Suprapubic skin (tissue), 4 donors: ENCODE results near the gene TANC1. TPM values are rescaled to one million over a fixed set of nuclear protein-coding genes. Genes with fewer than 3 reads are reported as not detected.

Source experiments
- DNase-seq, 2 donors: peaks; one replicate each; pipeline ENCODE4 v3.0.0-alpha.2; 2019; ENCODE audit warnings: low spot score in 2 of 2
- H3K27ac ChIP-seq: fragments of 200-600 bp; sonication (generic); one replicate; pipeline ENCODE4 v1.5.1; 2019
- H3K27me3 ChIP-seq: fragments of 200-600 bp; sonication (generic); one replicate; pipeline ENCODE4 v1.5.1; 2019
- H3K36me3 ChIP-seq: fragments of 200-600 bp; sonication (generic); one replicate; pipeline ENCODE4 v1.5.1; 2019
- H3K4me1 ChIP-seq: fragments of 200-600 bp; sonication (generic); one replicate; pipeline ENCODE4 v1.5.1; 2019
- H3K4me3 ChIP-seq: fragments of 200-600 bp; sonication (generic); one replicate; pipeline ENCODE4 v1.5.1; 2019; ENCODE audit warnings: mild to moderate bottlenecking
- H3K9me3 ChIP-seq: fragments of 200-600 bp; sonication (generic); one replicate; pipeline ENCODE4 v1.5.1; 2019
- CTCF ChIP-seq, 2 donors: fragments of 200-600 bp in 1 of 2; fragments of 450-650 bp in 1 of 2; sonication (generic) in 1 of 2; IDR thresholded peaks; one replicate each; pipeline ENCODE4 v1.5.1; 2016 to 2019; ENCODE audit warnings: antibody characterized with exemption in 2 of 2, mild to moderate bottlenecking in 1 of 2, moderate library complexity in 1 of 2
- EP300 ChIP-seq: sonication (generic); formaldehyde crosslinking; IDR thresholded peaks from one replicate; pipeline ENCODE4 v1.6.1; 2017; ENCODE audit warnings: antibody characterized with exemption
- POLR2A ChIP-seq, 2 donors: fragments of 450-650 bp; IDR thresholded peaks; one replicate each; pipeline ENCODE4 v1.6.1; 2017; ENCODE audit warnings: antibody characterized with exemption in 2 of 2, mild to moderate bottlenecking in 2 of 2, moderate library complexity in 2 of 2
- POLR2AphosphoS5 ChIP-seq, 3 donors: sonication (generic); formaldehyde crosslinking; IDR thresholded peaks; one replicate each; pipeline ENCODE4 v1.6.1; 2017; ENCODE audit warnings: antibody characterized with exemption in 3 of 3
- WGBS: methylation state at CpG from one replicate; pipeline ENCODE4 v1.1.5; 2018; 5-methylcytosine and 5-hydroxymethylcytosine counted together
- total RNA-seq, 4 donors: library from RNA; depleted of rRNA; stranded (reverse); fragments of >200 nt; gene quantifications; one replicate each; pipeline ENCODE4 v1.1.0, GENCODE V29; 2016

The TANC1 gene
- total RNA-seq, 4 donors from 2014 or later: 57.6 to 260 (median 88.3) TPM

- Histone ChIP-seq H3K27ac (no peak overlapping the region), H3K4me3 (no peak overlapping the region), H3K4me1 (peaks cover 38% of the 10 kb centered on the region), H3K9me3 (no peaks in the 10 kb centered on the region), H3K27me3 (no peaks in the 10 kb centered on the region), H3K36me3 (no peaks in the 10 kb centered on the region)
- no peak for DNase-seq
- 40% methylated on average over 5 of the region's 5 CpGs for WGBS
- TF ChIP-seq CTCF (IDR thresholded peaks at IDR 0.05) (no peak), POLR2A (IDR thresholded peaks at IDR 0.05) (no peak), EP300 (no peak), POLR2AphosphoS5 (IDR thresholded peaks at IDR 0.05) (no peak)
Measured at GRCh38 chr2:159051661-159052060, 83.2 kb downstream of the TANC1 start.

GRCh38 chr2:159052157-159052601 is 83.7 kb downstream of the TANC1 start:
- Histone ChIP-seq H3K4me1 (peaks cover 32% of the 10 kb centered on the region), H3K4me3 (no peak overlapping the region), H3K27ac (no peak overlapping the region), H3K9me3 (no peaks in the 10 kb centered on the region), H3K36me3 (no peaks in the 10 kb centered on the region), H3K27me3 (no peaks in the 10 kb centered on the region)
- TF ChIP-seq POLR2A (IDR thresholded peaks at IDR 0.05) (no peak), EP300 (no peak), POLR2AphosphoS5 (IDR thresholded peaks at IDR 0.05) (no peak), CTCF (IDR thresholded peaks at IDR 0.05) (no peak)
- 64% methylated on average over 5 of the region's 5 CpGs for WGBS
- DNase-seq: no peak

- 81% methylated on average over 3 of the region's 3 CpGs for WGBS
- no peaks in the 10 kb centered on the region for H3K9me3 ChIP-seq
- DNase-seq: no peak
- no peak overlapping the region for H3K27ac ChIP-seq
- peaks cover 28% of the 10 kb centered on the region for H3K4me1 ChIP-seq
- no peak for TF ChIP-seq CTCF (IDR thresholded peaks at IDR 0.05)
- no peak for TF ChIP-seq EP300
- TF ChIP-seq POLR2AphosphoS5 (IDR thresholded peaks at IDR 0.05): no peak
- TF ChIP-seq POLR2A (IDR thresholded peaks at IDR 0.05): no peak
- no peaks in the 10 kb centered on the region for H3K36me3 ChIP-seq
- H3K4me3 ChIP-seq: no peak overlapping the region
- no peaks in the 10 kb centered on the region for H3K27me3 ChIP-seq
Measured at GRCh38 chr2:159053161-159054031, 85.0 kb downstream of the TANC1 start.

DNA sequence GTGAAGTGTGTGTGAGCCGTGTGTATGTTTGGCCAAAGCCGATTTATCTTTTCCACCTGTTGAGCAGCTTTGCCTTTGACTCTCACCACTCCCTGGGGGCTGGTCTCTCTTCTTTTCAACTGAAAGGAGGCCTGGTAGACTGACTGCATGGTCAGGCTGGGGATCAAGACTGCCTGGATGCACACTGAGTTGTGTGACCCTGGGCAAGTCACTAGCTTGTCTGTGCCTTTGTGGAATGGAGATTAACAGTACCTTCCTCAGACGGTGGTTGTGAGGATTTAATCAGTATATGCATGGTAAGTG is 85.5 kb downstream of the TANC1 start:
- no peak overlapping the region for H3K4me3 ChIP-seq
- H3K27ac ChIP-seq: no peak overlapping the region
- 68% methylated on average over 3 of the region's 3 CpGs for WGBS
- no peaks in the 10 kb centered on the region for H3K36me3 ChIP-seq
- no peak for DNase-seq
- TF ChIP-seq POLR2A (IDR thresholded peaks at IDR 0.05) (no peak), EP300 (no peak), CTCF (IDR thresholded peaks at IDR 0.05) (no peak), POLR2AphosphoS5 (IDR thresholded peaks at IDR 0.05) (no peak)
- peaks cover 28% of the 10 kb centered on the region for H3K4me1 ChIP-seq
- no peaks in the 10 kb centered on the region for H3K27me3 ChIP-seq
- no peaks in the 10 kb centered on the region for H3K9me3 ChIP-seq

- no peaks in the 10 kb centered on the region for H3K36me3 ChIP-seq
- DNase-seq: no peak
- peaks cover 25% of the 10 kb centered on the region for H3K4me1 ChIP-seq
- H3K27me3 ChIP-seq: no peaks in the 10 kb centered on the region
- 71% methylated on average over 4 of the region's 4 CpGs for WGBS
- TF ChIP-seq POLR2AphosphoS5 (IDR thresholded peaks at IDR 0.05) (no peak), POLR2A (IDR thresholded peaks at IDR 0.05) (no peak), EP300 (no peak), CTCF (IDR thresholded peaks at IDR 0.05) (no peak)
- H3K9me3 ChIP-seq: no peaks in the 10 kb centered on the region
- no peak overlapping the region for H3K4me3 ChIP-seq
- no peak overlapping the region for H3K27ac ChIP-seq
Measured at GRCh38 chr2:159054985-159055384, 86.5 kb downstream of the TANC1 start.
